Ovary (tissue), 3 donors: Measurements from ENCODE around the gene HSFX4.

Experiments
- EP300 ChIP-seq: sonication (generic); formaldehyde crosslinking; IDR thresholded peaks from one replicate; pipeline ENCODE4 v1.6.1; 2017; ENCODE audit warnings: antibody characterized with exemption
- POLR2A ChIP-seq: fragments of 450-650 bp; IDR thresholded peaks from one replicate; pipeline ENCODE4 v1.6.1; 2017; ENCODE audit warnings: antibody characterized with exemption, mild to moderate bottlenecking, moderate library complexity
- TF ChIP-seq, protein P1 (sequence below), 3 donors: fragments of 450-650 bp in 2 of 3; fragments of 200-600 bp in 1 of 3; IDR thresholded peaks; one replicate each; pipeline versions ENCODE4 v1.5.1 to v1.8.0; 2016 to 2022; ENCODE audit warnings: antibody characterized with exemption in 3 of 3, mild to moderate bottlenecking in 1 of 3
- donor health status: DM: no; HTN: no; CAD: no.

DNA sequence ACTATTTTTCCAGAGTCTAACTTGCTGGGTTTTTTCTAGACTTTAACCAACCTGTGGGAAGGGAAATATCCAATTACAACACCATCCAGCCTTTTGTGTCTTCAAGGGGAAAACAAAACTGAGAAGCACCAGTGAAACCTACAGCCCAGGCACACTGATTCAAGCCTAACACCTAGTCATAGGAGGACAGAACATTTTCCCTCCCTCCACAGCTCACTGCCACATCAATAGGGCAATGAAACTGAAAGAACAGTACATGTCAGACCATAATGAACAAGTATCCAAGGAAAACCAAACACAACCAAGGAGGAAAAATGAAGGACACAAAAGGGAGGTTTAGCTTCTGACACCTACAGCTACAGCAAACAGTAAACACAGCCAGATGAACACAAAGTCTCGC, 30.8 kb upstream of the HSFX4 start:
- TF ChIP-seq, protein P1, sequence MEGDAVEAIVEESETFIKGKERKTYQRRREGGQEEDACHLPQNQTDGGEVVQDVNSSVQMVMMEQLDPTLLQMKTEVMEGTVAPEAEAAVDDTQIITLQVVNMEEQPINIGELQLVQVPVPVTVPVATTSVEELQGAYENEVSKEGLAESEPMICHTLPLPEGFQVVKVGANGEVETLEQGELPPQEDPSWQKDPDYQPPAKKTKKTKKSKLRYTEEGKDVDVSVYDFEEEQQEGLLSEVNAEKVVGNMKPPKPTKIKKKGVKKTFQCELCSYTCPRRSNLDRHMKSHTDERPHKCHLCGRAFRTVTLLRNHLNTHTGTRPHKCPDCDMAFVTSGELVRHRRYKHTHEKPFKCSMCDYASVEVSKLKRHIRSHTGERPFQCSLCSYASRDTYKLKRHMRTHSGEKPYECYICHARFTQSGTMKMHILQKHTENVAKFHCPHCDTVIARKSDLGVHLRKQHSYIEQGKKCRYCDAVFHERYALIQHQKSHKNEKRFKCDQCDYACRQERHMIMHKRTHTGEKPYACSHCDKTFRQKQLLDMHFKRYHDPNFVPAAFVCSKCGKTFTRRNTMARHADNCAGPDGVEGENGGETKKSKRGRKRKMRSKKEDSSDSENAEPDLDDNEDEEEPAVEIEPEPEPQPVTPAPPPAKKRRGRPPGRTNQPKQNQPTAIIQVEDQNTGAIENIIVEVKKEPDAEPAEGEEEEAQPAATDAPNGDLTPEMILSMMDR (IDR thresholded peaks at IDR 0.05): no peak
- TF ChIP-seq POLR2A (no peak), EP300 (no peak)
